Keratinocyte (primary cell): ENCODE measurements around the gene CPLX3.

Source experiments
- CTCF ChIP-seq, 3 experiments: IDR thresholded peaks in 1 of 3; conservative IDR thresholded peaks in 1 of 3; optimal IDR thresholded peaks in 1 of 3; 2 replicates in 2 of 3; 3 replicates in 1 of 3; pipeline versions ENCODE3 to v1.5.1; 2011; ENCODE audit warnings: low read length in 3 of 3, mild to moderate bottlenecking in 3 of 3, moderate library complexity in 2 of 3, control low read depth in 1 of 3, inconsistent platforms in 1 of 3; ENCODE audit not compliant: insufficient read depth in 2 of 3; ENCODE audit errors: extremely low read depth in 1 of 3
- EZH2 ChIP-seq: IDR thresholded peaks from one replicate; pipeline ENCODE4 v1.6.1; 2012; ENCODE audit warnings: inconsistent platforms, mild to moderate bottlenecking, low read length, moderate library complexity

- TF ChIP-seq CTCF (optimal IDR thresholded peaks at IDR 0.05 in 1 of 3, IDR thresholded peaks at IDR 0.05 in 1 of 3, conservative IDR thresholded peaks at IDR 0.05 in 1 of 3; ENCODE audit: extremely low read depth in 1 of 3, insufficient read depth in 2 of 3, low read length in 3 of 3) (no peak), EZH2 (no peak)
These were observed 12.5 kb downstream of the CPLX3 start for GRCh38 chr15:74838746-74839525.
